ENCODE data around the gene ICE2.

DNA sequence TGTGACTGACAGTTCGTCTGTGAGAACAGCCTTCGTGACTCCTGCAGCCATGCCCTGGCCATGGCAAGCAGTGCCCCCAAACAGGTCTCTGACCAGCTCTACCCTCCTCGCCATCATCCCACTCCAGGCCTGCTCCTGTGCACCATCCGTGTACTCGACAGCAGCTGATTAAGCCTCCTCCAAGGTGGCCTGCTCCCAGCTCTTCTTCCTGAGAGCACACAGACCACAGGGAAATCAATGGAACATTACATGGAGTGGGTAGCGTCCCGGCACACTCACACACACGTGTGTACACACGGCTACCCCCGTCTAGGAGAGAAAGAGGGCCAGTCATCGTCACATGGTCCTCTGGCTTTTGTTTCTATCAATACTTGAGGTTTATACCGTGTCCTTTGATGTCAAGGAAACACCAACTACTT is 102.3 kb downstream of the ICE2 start:
- TF ChIP-seq, protein P1, sequence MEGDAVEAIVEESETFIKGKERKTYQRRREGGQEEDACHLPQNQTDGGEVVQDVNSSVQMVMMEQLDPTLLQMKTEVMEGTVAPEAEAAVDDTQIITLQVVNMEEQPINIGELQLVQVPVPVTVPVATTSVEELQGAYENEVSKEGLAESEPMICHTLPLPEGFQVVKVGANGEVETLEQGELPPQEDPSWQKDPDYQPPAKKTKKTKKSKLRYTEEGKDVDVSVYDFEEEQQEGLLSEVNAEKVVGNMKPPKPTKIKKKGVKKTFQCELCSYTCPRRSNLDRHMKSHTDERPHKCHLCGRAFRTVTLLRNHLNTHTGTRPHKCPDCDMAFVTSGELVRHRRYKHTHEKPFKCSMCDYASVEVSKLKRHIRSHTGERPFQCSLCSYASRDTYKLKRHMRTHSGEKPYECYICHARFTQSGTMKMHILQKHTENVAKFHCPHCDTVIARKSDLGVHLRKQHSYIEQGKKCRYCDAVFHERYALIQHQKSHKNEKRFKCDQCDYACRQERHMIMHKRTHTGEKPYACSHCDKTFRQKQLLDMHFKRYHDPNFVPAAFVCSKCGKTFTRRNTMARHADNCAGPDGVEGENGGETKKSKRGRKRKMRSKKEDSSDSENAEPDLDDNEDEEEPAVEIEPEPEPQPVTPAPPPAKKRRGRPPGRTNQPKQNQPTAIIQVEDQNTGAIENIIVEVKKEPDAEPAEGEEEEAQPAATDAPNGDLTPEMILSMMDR (IDR thresholded peaks at IDR 0.05), result no peak
- TF ChIP-seq POLR2A (IDR thresholded peaks at IDR 0.05), result no peak
